ENCODE measurements around the gene POLR2M. TPM values are rescaled to one million over a fixed set of nuclear protein-coding genes. Genes with fewer than 3 reads are reported as not detected.

Gene POLR2M
- total and polyA plus RNA-seq, 10 of the 15 experiments (the other 5 are each of a cell fraction or from before 2014, with no cell fraction given), result 5.8 to 364 (median 23.7) TPM

- in situ Hi-C loops (cut with MboI) (no loop called here), intact Hi-C loops (cut with micrococcal nuclease; ENCODE audit: unreplicated experiment) (no loop called here)
- FAIRE-seq (no peak), ATAC-seq (no peak), DNase-seq (ENCODE audit: low read depth, low spot score) (no peak)
- no peaks in the 10 kb centered on the region for H3K79me2 ChIP-seq (ENCODE audit: control insufficient read depth, insufficient read depth, low read length)
- no peaks in the 10 kb centered on the region for H4K20me1 ChIP-seq (ENCODE audit: control insufficient read depth, insufficient read depth)
- H2AFZ ChIP-seq (ENCODE audit: control insufficient read depth, low read depth, low read length), result no peak overlapping the region
- POLR2A ChIA-PET, result no interaction called here
- H3K9ac ChIP-seq (ENCODE audit: control insufficient read depth, insufficient read depth, low read length), result no peak overlapping the region
- no peaks in the 10 kb centered on the region for H3K36me3 ChIP-seq (ENCODE audit: control insufficient read depth in 2 of 2, insufficient read depth in 2 of 2, low read length in 1 of 2)
- SMC1A ChIA-PET (ENCODE audit: uncharacterized antibody, unreplicated experiment), result interaction anchor here (1.7 kb wide), 1 partner anchor 153 kb away, joined by 3 read pairs; no protein-coding TSS in a partner anchor
- 55% methylated on average over 1 of the region's 1 CpG for WGBS (ENCODE audit: insufficient coverage, insufficient replicate concordance, low lambda C conversion rate, missing lambda C conversion rate)
- CTCF ChIA-PET, result no interaction called here
- H3K27ac ChIP-seq (ENCODE audit: control insufficient read depth, insufficient read depth), result no peak overlapping the region
- H3K27me3 ChIP-seq (replicated peaks in 1 of 2; ENCODE audit: control insufficient read depth in 2 of 2, insufficient read depth in 2 of 2, low read length in 1 of 2), result no peaks in the 10 kb centered on the region; a peak in 1 of 4 replicates
- BruUV-seq (replicated peaks), result no TSS peak
- no peak overlapping the region for H3K4me3 ChIP-seq
- 0 out of 2 replicates have a peak overlapping the region, but pooled peaks have one; percentile 22 for H3K4me2 ChIP-seq (ENCODE audit: control insufficient read depth, insufficient read depth)
- no peaks in the 10 kb centered on the region for H3K4me1 ChIP-seq (ENCODE audit: control insufficient read depth, insufficient read depth, low read length)
- RAD21 ChIA-PET (ENCODE audit: unreplicated experiment), result no interaction called here
- no peaks in the 10 kb centered on the region for H3K9me3 ChIP-seq (replicated peaks; ENCODE audit: control insufficient read depth, insufficient read depth, low read length)
- TF ChIP-seq DPF2 (IDR thresholded peaks at IDR 0.05) (no peak), PML (IDR thresholded peaks at IDR 0.05; ENCODE audit: low read length) (no peak), JUNB (IDR thresholded peaks at IDR 0.05) (no peak), MYB (IDR thresholded peaks at IDR 0.05; ENCODE audit: borderline replicate concordance, low read depth, low read length) (no peak), GABPA (IDR thresholded peaks at IDR 0.05; ENCODE audit: low read depth) (no peak), CHD2 (IDR thresholded peaks at IDR 0.05; ENCODE audit: borderline replicate concordance, low read depth, low read length) (no peak), TAF1 (IDR thresholded peaks at IDR 0.05; ENCODE audit: borderline replicate concordance, low read depth, low read length) (no peak), NFIC (IDR thresholded peaks at IDR 0.05; ENCODE audit: low read depth, low read length) (no peak), POU2F2 (IDR thresholded peaks at IDR 0.05; ENCODE audit: borderline replicate concordance, low read depth, low read length) (no peak), CBX3 (IDR thresholded peaks at IDR 0.05; ENCODE audit: borderline replicate concordance, low read depth) (no peak), BCL11A (IDR thresholded peaks at IDR 0.05; ENCODE audit: low read depth, low read length) (no peak), SPI1 (IDR thresholded peaks at IDR 0.05; ENCODE audit: borderline replicate concordance, insufficient read depth, low read depth, low read length) (no peak), E4F1 (IDR thresholded peaks at IDR 0.05; ENCODE audit: borderline replicate concordance, partially characterized antibody) (no peak), NKRF (conservative IDR thresholded peaks at IDR 0.05) (no peak), ATF7 (IDR thresholded peaks at IDR 0.05; ENCODE audit: low read depth) (no peak), JUND (IDR thresholded peaks at IDR 0.05; ENCODE audit: low read depth, low read length) (no peak)
- TF ChIP-seq, protein P1, sequence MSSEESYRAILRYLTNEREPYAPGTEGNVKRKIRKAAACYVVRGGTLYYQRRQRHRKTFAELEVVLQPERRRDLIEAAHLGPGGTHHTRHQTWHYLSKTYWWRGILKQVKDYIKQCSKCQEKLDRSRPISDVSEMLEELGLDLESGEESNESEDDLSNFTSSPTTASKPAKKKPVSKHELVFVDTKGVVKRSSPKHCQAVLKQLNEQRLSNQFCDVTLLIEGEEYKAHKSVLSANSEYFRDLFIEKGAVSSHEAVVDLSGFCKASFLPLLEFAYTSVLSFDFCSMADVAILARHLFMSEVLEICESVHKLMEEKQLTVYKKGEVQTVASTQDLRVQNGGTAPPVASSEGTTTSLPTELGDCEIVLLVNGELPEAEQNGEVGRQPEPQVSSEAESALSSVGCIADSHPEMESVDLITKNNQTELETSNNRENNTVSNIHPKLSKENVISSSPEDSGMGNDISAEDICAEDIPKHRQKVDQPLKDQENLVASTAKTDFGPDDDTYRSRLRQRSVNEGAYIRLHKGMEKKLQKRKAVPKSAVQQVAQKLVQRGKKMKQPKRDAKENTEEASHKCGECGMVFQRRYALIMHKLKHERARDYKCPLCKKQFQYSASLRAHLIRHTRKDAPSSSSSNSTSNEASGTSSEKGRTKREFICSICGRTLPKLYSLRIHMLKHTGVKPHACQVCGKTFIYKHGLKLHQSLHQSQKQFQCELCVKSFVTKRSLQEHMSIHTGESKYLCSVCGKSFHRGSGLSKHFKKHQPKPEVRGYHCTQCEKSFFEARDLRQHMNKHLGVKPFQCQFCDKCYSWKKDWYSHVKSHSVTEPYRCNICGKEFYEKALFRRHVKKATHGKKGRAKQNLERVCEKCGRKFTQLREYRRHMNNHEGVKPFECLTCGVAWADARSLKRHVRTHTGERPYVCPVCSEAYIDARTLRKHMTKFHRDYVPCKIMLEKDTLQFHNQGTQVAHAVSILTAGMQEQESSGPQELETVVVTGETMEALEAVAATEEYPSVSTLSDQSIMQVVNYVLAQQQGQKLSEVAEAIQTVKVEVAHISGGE (CRISPR knock-in tag; IDR thresholded peaks at IDR 0.05), result no peak
Observed at GRCh38 chr15:57681011-57681410, 25.5 kb upstream of the POLR2M start.
